ENCODE measurements around the gene SPNS3.

- TF ChIP-seq EZH2 (IDR thresholded peaks at IDR 0.05; ENCODE audit: borderline replicate concordance, low read depth, low read length) (no peak), SMC3 (conservative IDR thresholded peaks at IDR 0.05; ENCODE audit: insufficient read depth, low read depth, low read length) (no peak), JUN (IDR thresholded peaks at IDR 0.05; ENCODE audit: borderline replicate concordance, low read depth, low read length) (no peak), JUN (CRISPR knock-in tag; IDR thresholded peaks at IDR 0.05; ENCODE audit: borderline replicate concordance) (no peak), EP300 (IDR thresholded peaks at IDR 0.05; ENCODE audit: low read length) (no peak), REST (IDR thresholded peaks at IDR 0.05; ENCODE audit: borderline replicate concordance) (no peak), REST (CRISPR knock-in tag; IDR thresholded peaks at IDR 0.05; ENCODE audit: low read depth) (no peak), CTCF (IDR thresholded peaks at IDR 0.05 in 2 of 3, conservative IDR thresholded peaks at IDR 0.05 in 1 of 3; ENCODE audit: insufficient read depth in 2 of 3, low read depth in 1 of 3, low read length in 3 of 3) (no peak)
Observed at GRCh38 chr17:4417129-4417667, 16.5 kb upstream of the SPNS3 start.

Data from K562 (cell line).